Astrocyte (in vitro differentiated cells and primary cell): Measurements from ENCODE around the gene OXSR1. TPM values are rescaled to one million over a fixed set of nuclear protein-coding genes. Genes with fewer than 3 reads are reported as not detected.

Source experiments
- DNase-seq: peaks from one replicate; pipeline ENCODE4 v3.0.0-alpha.2; 2010; ENCODE audit warnings: low read depth
- FAIRE-seq: peaks from 2 replicates; lab custom pipeline; 2011; peaks lifted over from hg19 to GRCh38; lab: Jason Lieb, UNC
- H2AFZ ChIP-seq: 2 replicates; pipeline ENCODE4 v1.6.0; 2012; ENCODE audit warnings: low read depth, low read length, inconsistent platforms
- H3K27ac ChIP-seq: 2 replicates; pipeline ENCODE4 v1.5.1; 2011; ENCODE audit warnings: low read depth, low read length, inconsistent platforms
- H3K27me3 ChIP-seq: 2 replicates; pipeline ENCODE4 v1.6.0; 2011; ENCODE audit warnings: low read length, inconsistent platforms; ENCODE audit not compliant: insufficient read depth
- H3K36me3 ChIP-seq: 2 replicates; pipeline ENCODE4 v1.5.1; 2011; ENCODE audit warnings: low read length, inconsistent platforms; ENCODE audit not compliant: insufficient read depth
- H3K4me1 ChIP-seq: 2 replicates; pipeline ENCODE4 v1.5.1; 2011; ENCODE audit warnings: low read length, inconsistent platforms; ENCODE audit not compliant: insufficient read depth
- H3K4me2 ChIP-seq: 2 replicates; pipeline ENCODE4 v1.6.0; 2012; ENCODE audit warnings: low read length, inconsistent platforms
- H3K4me3 ChIP-seq: 2 replicates; pipeline ENCODE4 v1.5.1; 2011; ENCODE audit warnings: low read depth, mild to moderate bottlenecking, low read length, inconsistent platforms; ENCODE audit not compliant: insufficient read depth
- H3K79me2 ChIP-seq: 2 replicates; pipeline ENCODE4 v1.6.0; 2012; ENCODE audit warnings: mild to moderate bottlenecking, low read length, inconsistent platforms; ENCODE audit not compliant: insufficient read depth
- H3K9ac ChIP-seq: 2 replicates; pipeline ENCODE4 v1.6.0; 2012; ENCODE audit warnings: mild to moderate bottlenecking, low read length, inconsistent platforms
- H3K9me3 ChIP-seq: 2 replicates; pipeline ENCODE4 v1.5.1; 2012; ENCODE audit warnings: low read depth, mild to moderate bottlenecking, low read length, inconsistent platforms; ENCODE audit not compliant: insufficient read depth
- H4K20me1 ChIP-seq: 2 replicates; pipeline ENCODE4 v1.6.0; 2012; ENCODE audit warnings: low read length, inconsistent platforms; ENCODE audit not compliant: insufficient read depth
- H3K27ac Mint-ChIP-seq: one replicate; pipeline ENCODE4 v1.8.0; 2021; ENCODE audit warnings: mild to moderate bottlenecking, mixed read lengths; ENCODE audit not compliant: unreplicated experiment
- H3K27me3 Mint-ChIP-seq: one replicate; pipeline ENCODE4 v1.8.0; 2021; ENCODE audit warnings: low read depth, mixed read lengths; ENCODE audit not compliant: unreplicated experiment
- H3K36me3 Mint-ChIP-seq: one replicate; pipeline ENCODE4 v1.8.0; 2021; ENCODE audit warnings: low read depth, mixed read lengths; ENCODE audit not compliant: unreplicated experiment
- H3K4me1 Mint-ChIP-seq: one replicate; pipeline ENCODE4 v1.8.0; 2021; ENCODE audit warnings: low read depth, mixed read lengths; ENCODE audit not compliant: unreplicated experiment
- H3K4me3 Mint-ChIP-seq: one replicate; pipeline ENCODE4 v1.8.0; 2021; ENCODE audit warnings: mild to moderate bottlenecking, moderate library complexity, mixed read lengths; ENCODE audit not compliant: unreplicated experiment
- H3K9me3 Mint-ChIP-seq: one replicate; pipeline ENCODE4 v1.8.0; 2021; ENCODE audit warnings: mild to moderate bottlenecking, mixed read lengths; ENCODE audit not compliant: unreplicated experiment
- CTCF ChIP-seq: IDR thresholded peaks from 2 replicates; pipeline ENCODE4 v1.5.1; 2011; ENCODE audit warnings: low read depth, mild to moderate bottlenecking, inconsistent platforms, low read length, moderate library complexity; ENCODE audit not compliant: insufficient read depth
- EZH2 ChIP-seq: IDR thresholded peaks from 2 replicates; pipeline ENCODE4 v1.6.1; 2012; ENCODE audit warnings: mild to moderate bottlenecking, low read length, inconsistent platforms; ENCODE audit not compliant: insufficient read depth
- total RNA-seq: library from RNA; stranded (reverse); gene quantifications from 2 replicates; pipeline ENCODE4 v1.2.1, GENCODE V29; 2021

The OXSR1 gene
- total RNA-seq, 1 donor from 2014 or later = 83.1 TPM

DNA sequence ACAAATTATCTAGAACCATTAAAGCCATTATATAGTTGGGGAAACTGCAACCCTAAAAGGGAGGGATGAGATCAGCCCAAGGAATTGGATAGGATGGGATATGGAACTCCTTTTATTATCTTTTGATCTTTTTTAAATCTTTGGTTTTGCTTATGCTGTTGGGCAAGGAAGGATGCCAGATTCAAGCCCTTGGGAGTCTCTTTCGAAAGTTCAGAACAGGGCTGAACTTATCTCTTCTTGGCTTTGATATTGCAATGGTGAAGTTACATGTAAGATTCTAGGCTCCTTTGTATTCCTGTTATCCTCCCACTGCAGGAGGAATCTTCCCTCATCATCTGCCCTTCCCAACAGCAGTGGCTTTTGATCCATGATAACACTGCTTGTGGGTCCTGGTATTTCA, 90.3 kb downstream of the OXSR1 start:
- Histone ChIP-seq H3K4me2 (no peak overlapping the region), H3K9ac (no peak overlapping the region), H3K4me1 (no peaks in the 10 kb centered on the region), H3K79me2 (peaks cover 5% of the 10 kb centered on the region), H3K27me3 (no peaks in the 10 kb centered on the region), H3K4me3 (no peak overlapping the region), H4K20me1 (peaks cover 26% of the 10 kb centered on the region), H3K36me3 (peaks cover 52% of the 10 kb centered on the region), H2AFZ (no peak overlapping the region), H3K27ac (no peak overlapping the region), H3K9me3 (no peaks in the 10 kb centered on the region)
- Mint-ChIP-seq H3K27me3 (no peaks in the 10 kb centered on the region), H3K4me1 (peaks cover 15% of the 10 kb centered on the region), H3K27ac (no peak overlapping the region), H3K9me3 (no peaks in the 10 kb centered on the region), H3K4me3 (no peak overlapping the region), H3K36me3 (peaks cover 20% of the 10 kb centered on the region)
- TF ChIP-seq EZH2 (no peak), CTCF (no peak)
- DNase-seq = no peak
- FAIRE-seq = no peak

DNA sequence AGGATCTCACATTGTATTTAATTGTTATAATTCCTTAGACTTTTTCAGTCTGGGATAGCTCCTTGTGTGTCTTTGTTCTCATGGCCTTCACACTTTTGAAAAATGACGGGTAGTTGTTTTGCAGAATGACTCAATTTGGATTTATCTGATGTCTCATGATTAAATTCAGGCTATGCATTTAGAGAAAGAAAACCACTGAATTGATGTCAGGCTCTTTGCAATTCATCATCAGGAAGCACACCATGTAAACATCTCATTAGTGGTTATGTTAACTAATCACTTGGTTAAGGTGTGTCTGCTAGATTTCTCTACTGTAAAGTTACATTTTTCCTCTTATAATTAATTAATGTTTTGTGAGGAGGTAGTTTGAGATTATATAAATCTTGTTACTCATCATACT, 92.2 kb downstream of the OXSR1 start:
- Histone ChIP-seq H3K9me3 (no peaks in the 10 kb centered on the region), H3K27ac (peak overlapping the region; percentile 28), H3K9ac (no peak overlapping the region), H4K20me1 (peaks cover 24% of the 10 kb centered on the region), H3K4me3 (no peak overlapping the region), H3K4me2 (no peak overlapping the region), H2AFZ (no peak overlapping the region), H3K27me3 (no peaks in the 10 kb centered on the region), H3K79me2 (peaks cover 5% of the 10 kb centered on the region), H3K4me1 (no peaks in the 10 kb centered on the region), H3K36me3 (peaks cover 34% of the 10 kb centered on the region)
- peaks cover 22% of the 10 kb centered on the region for H3K36me3 Mint-ChIP-seq
- peak; percentile 63 for FAIRE-seq
- TF ChIP-seq EZH2 = no peak
- no peak for TF ChIP-seq CTCF
- no peak overlapping the region for H3K27ac Mint-ChIP-seq
- peaks cover 2% of the 10 kb centered on the region for H3K9me3 Mint-ChIP-seq
- H3K4me1 Mint-ChIP-seq = peaks cover 15% of the 10 kb centered on the region
- no peaks in the 10 kb centered on the region for H3K27me3 Mint-ChIP-seq
- H3K4me3 Mint-ChIP-seq = no peak overlapping the region
- DNase-seq = peak; percentile 69

DNA sequence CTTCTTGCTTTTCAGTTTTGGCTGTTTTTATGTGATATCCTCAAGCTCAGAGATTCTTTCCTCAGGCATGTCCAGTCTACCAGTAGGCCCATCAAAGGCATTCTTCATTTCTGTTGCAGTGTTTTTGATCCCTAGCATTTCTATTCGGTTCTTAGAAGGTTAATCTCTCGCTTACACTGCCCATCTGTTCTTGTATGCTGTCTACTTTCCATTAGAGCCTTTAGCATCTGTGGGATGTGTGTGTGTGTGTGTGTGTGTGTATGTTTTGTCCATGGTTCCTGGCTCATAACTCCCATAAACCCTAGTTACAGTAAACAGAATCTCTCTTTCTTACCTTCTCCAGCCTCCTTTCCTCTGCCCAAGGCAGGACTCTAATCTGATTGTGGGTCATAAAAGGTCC, 95.1 kb downstream of the OXSR1 start:
- Histone ChIP-seq H3K4me3 (no peak overlapping the region), H3K79me2 (peaks cover 4% of the 10 kb centered on the region), H3K27ac (no peak overlapping the region), H3K9ac (no peak overlapping the region), H4K20me1 (peaks cover 21% of the 10 kb centered on the region), H3K9me3 (no peaks in the 10 kb centered on the region), H3K27me3 (no peaks in the 10 kb centered on the region), H3K36me3 (peaks cover 7% of the 10 kb centered on the region), H3K4me1 (no peaks in the 10 kb centered on the region), H2AFZ (no peak overlapping the region), H3K4me2 (no peak overlapping the region)
- peaks cover 18% of the 10 kb centered on the region for H3K36me3 Mint-ChIP-seq
- peaks cover 33% of the 10 kb centered on the region for H3K4me1 Mint-ChIP-seq
- DNase-seq = no peak
- H3K27ac Mint-ChIP-seq = peak overlapping the region; percentile 84
- H3K4me3 Mint-ChIP-seq = no peak overlapping the region
- no peak for TF ChIP-seq EZH2
- no peak for TF ChIP-seq CTCF
- FAIRE-seq = no peak
- peaks cover 2% of the 10 kb centered on the region for H3K9me3 Mint-ChIP-seq
- H3K27me3 Mint-ChIP-seq = no peaks in the 10 kb centered on the region
